Esophagus muscularis mucosa (tissue), 3 donors: Measurements from ENCODE around the gene DNHD1.

ENCODE experiments used
- POLR2A ChIP-seq: fragments of 450-650 bp; IDR thresholded peaks from one replicate; pipeline ENCODE4 v1.6.1; 2017; ENCODE audit warnings: antibody characterized with exemption, moderate library complexity, mild to moderate bottlenecking, low read depth
- POLR2AphosphoS5 ChIP-seq, 2 donors: sonication (generic); formaldehyde crosslinking; IDR thresholded peaks; one replicate each; pipeline ENCODE4 v1.6.1; 2017; ENCODE audit warnings: antibody characterized with exemption in 2 of 2
- TF ChIP-seq, protein P1 (sequence below), 3 experiments: fragments of 200-600 bp in 2 of 3; fragments of 450-650 bp in 1 of 3; sonication (generic) in 2 of 3; IDR thresholded peaks; one replicate each; pipeline ENCODE4 v1.5.1; 2017 to 2019; ENCODE audit warnings: antibody characterized with exemption in 3 of 3, mild to moderate bottlenecking in 2 of 3, moderate library complexity in 1 of 3

DNA sequence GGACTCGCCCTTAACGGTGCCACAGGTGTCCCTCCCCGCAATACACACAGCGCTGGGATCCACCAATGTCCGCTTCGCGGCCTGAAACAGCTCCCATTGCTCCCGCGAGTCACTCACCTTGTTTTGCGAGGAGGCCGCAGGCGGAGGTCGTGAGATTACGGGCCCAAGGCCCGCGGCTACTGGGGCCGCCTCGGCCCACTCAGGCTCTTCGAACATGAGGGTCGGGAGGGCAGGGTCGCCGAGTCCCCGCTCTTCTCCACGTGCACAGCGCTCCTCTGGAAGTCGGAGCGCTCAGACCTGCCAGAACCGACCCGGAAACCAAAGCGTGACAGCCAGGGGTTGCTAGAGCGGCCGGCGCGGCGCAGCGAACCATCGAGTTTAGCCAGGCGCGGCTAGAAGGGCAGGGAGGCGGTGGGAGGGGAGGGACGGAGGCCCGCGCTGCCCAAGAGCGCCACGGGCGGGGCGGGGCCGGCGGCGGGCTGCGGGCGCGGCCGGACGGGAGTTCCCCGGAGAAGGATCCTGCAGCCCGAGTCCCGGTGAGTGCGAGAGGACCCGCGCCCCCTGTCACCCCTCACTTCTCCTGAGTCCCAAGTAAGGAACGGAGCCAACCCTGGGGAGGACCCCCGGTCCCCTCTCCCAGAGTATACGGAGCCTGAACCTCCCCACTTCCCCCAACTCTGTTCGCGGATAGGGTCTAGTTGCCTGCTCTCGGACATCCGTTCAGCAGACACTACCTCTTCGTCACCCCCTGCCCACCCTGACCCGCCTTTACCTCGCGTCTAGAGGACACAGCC lies 106.4 kb downstream of the DNHD1 start, which contains the start of the genes ILK and RRP8:
- TF ChIP-seq POLR2AphosphoS5 (IDR thresholded peaks at IDR 0.05) = peak in 1 of 2 donors; percentile 90
- TF ChIP-seq, protein P1, sequence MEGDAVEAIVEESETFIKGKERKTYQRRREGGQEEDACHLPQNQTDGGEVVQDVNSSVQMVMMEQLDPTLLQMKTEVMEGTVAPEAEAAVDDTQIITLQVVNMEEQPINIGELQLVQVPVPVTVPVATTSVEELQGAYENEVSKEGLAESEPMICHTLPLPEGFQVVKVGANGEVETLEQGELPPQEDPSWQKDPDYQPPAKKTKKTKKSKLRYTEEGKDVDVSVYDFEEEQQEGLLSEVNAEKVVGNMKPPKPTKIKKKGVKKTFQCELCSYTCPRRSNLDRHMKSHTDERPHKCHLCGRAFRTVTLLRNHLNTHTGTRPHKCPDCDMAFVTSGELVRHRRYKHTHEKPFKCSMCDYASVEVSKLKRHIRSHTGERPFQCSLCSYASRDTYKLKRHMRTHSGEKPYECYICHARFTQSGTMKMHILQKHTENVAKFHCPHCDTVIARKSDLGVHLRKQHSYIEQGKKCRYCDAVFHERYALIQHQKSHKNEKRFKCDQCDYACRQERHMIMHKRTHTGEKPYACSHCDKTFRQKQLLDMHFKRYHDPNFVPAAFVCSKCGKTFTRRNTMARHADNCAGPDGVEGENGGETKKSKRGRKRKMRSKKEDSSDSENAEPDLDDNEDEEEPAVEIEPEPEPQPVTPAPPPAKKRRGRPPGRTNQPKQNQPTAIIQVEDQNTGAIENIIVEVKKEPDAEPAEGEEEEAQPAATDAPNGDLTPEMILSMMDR (IDR thresholded peaks at IDR 0.05) = peak; percentile 27 to 52 (median 47)
- TF ChIP-seq POLR2A = peak; percentile 76
